Brain pericyte (primary cell): ENCODE results near the gene LNX1.
A peak's percentile ranks its signal among the peaks of the same experiment; 100 is the strongest.

Experiments
- DNase-seq: peaks from one replicate; pipeline ENCODE4 v3.0.0-alpha.2; 2012; ENCODE audit warnings: low read depth, low spot score

The LNX1 gene

DNA sequence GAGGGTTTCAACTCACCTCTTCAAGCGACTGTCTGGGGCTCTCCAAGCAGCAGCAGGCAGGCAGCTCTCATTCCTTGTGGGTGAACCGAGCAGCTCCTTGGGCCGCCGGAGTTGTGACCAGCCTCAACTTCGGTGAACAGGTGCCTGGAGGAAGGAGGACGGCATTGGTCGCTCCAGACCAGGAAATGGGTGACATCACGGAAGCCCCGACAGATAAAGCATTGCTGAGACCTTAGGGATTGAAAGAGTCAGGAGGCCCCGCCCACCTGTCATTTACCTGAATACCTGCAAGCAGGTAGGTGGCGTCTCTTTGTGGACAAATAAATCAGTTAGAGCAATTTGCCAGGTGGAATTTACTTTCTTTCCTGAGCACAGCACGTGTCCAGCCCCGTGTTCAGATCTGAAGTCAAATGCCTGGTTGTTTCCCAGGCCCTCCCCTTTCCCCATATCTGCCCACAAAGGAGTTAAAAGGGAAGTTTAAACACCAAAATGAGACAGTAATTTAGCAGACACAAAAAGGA lies at the start of gene LNX1:
Gene LNX1, minus strand, starts transcription at position 115 of the 521 bp plus-strand sequence. CDS start 17,484 bp downstream, outside the sequence.
- DNase-seq: no peak

DNA sequence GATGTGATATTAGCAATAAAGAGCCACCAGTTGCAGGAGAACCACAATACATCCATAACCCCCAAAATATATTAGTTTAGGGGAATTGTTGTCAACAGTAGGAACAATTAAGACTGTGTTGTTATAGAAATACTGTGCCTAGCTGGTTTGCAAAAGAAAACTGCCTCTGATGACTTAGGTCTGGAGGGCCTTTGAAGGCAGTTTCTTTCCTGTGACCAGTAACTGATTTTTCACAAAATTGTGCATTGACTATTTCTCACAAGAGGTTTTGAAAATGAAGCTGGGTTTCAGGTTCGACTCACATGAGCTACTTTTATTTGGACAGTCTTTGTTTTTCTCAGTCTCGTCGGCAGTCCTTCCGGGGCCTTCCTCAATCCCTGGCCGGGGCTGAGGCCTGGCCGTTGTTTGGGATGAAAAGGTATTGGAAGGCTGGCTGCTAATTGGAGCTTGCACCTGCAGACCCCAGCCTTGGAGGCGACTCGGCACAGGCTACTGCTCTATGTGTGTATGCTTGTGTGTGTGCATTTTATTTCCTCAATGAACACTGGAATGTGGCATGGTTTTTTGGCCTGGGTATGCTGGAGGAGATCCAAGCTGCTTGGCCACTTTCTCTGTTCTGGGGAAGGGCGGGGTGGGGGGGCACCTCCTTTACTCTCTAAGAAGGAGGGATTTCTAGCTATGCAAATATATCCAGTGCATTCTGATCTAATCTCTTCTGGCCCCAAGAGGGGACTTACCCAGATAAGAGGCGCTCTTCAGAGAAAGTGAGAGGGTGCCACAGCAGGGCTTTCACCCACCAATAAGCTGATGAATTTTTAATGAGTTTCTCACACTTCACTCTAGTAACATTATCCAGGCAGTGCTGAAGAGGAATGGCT lies 49.5 kb upstream of the LNX1 start:
- DNase-seq: no peak

DNA sequence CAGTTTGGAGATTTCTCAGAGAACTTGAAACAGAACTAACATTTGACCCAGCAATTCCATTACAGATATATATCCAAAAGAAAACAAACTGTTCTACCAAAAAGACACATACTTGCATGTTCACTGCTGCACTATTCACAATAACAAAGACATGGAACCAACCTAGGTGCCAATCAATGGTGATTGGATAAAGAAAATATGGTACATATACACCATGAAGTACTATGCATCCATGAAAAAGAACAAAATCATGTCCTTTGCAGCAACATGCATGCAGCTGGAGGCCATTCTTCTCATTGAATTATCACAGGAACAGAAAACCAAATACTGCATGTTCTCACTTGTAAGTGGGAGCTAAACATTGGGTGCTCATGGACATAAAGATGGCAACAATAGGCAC lies 47.6 kb upstream of the LNX1 start:
- DNase-seq: no peak

DNA sequence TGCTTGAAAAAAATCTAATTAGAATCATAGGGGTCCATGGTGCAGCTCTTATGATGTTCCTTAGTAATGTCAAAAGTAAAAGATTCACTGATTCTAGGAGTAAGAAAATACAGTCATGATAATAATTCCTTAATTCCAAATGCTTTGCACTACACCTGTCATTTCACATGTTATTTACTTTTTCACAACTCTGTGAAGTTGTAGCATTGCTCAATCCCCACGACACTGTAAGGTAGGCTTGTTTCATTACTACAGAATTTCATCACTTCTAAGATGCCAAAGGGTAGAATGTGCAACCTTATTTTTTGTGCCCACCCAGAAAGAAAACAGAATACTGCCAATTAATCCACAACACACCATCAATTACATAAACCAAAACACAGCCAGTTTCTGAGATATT lies 46.1 kb upstream of the LNX1 start:
- no peak for DNase-seq

DNA sequence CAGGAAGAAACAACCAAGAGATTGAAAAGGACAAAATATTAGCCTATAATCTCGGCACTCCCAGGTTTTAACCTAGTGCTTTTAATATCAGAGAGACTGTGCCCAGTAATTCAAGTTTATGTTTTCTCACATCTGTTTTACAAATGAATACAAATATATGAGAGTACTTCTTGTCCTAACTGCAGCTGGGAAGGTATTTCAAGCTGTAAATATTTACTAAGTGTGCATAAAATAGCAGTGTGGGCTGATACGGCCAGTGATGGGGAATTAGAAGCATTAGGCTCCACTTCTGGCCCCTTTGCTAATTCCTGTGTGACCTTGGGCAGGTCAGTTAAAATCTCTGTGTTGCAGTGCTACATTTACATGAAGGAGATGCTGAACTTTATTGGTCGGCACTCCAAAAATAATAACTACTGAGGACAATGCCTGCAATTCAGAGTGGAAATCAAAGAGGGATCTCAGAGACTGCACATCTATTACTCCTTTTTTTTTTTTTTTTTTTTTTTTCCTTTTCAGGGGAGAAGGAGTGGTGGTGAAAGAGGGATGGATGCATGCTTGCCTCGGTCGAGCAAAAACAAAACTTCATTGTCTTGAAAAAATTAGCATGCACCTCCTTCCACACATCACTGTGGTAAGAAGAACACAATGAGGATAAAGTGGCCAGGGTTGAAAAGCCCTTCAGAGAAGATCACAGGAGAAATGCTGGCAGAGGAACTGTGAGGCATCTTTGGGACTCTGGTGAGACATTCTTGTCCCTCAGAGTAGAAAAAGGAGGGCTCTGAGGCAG lies 44.6 kb upstream of the LNX1 start:
- no peak for DNase-seq

DNA sequence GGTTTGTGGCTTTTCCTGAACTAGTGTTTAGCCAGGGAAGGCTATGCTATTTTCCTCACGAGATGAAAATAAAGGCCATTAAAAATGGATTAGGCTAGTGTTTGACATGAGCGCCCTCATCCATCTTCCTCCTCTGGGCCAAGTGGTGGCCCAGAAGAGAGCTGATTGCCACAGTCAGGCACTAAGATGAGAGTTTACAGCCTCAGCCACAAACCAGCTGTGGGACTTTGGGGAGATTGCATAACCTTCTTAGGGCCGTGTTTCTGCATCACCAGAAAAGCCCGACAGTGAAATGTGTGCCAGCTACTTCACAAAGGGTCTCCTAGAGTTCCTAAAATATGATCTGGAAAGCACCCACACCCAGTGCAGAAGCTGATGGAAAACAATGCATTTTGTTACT lies 42.3 kb upstream of the LNX1 start:
- no peak for DNase-seq

DNA sequence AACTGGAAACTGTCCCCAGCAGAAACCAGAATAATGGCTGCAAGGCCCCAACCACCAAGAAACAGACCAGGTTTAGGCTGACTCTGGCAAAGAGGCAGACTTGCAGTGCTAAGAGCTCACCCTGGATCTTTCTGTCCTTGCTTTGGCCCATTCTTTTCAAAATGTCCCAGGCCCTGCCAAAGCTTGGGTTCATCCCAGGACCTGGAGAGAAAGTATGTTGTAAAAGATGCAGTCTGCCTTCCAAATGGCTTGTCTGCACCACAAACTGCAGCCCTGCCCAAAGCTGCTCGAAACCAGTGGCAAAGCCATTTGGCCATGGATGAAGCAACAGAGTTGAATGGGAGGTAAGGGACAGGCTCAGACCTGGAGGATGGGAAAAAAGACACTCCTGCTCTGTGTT lies 38.0 kb upstream of the LNX1 start:
- no peak for DNase-seq

DNA sequence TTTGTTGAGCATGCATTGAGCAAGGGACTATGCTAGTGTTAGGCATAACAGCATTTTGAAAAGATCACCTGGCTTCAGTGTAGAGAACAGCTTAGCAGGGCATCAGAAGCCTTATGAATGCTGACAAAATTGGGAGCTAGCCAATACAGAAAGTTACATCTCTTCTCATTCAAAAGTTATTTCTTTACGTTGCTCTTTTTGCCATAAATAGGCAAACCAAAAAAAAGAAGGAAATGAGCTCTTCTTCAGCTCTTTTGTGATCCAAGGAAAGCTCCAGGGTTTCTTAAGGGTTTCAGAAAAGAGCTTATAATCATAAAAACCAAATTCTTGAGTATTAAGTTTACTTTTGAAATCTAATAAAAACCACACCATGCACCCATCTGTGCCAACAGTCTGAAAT lies 35.2 kb upstream of the LNX1 start:
- no peak for DNase-seq

DNA sequence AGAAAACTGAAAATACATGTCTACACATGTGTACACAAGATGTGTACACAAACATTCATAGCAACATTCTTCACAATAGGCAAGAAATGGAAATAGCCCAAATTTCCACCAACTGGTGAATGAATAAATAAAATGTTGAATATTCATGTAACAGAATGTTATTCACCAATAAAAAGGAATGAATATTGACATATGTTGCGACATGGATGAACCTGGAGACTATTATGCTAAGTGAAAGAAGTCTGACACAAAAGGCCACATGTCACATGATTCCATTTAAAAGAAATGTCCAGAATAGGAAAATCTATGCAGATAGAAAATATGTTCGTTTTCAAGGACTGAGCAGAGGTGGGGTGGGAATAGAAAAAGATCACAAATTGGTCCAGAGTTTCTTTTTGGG lies 34.6 kb upstream of the LNX1 start:
- no peak for DNase-seq

DNA sequence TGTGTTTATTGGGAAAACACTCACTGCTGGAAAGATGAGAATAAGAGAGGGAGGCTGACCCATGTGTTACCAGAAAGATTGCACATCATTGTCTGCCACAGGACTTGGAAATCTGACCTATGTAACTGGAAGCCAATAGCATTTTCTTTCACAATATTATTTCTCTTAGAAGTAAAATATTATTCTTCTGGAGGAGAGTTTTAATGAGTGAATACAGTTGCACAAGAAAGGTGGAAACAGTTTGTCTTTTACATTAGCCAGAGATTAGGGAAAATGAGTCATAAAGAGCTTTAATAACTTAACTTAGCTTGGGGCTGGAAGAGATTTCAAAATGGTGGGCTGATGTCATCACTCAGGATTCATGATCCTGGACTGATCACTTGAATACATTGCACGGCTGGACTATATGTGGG lies 31.5 kb upstream of the LNX1 start:
- peak; percentile 43 for DNase-seq

DNA sequence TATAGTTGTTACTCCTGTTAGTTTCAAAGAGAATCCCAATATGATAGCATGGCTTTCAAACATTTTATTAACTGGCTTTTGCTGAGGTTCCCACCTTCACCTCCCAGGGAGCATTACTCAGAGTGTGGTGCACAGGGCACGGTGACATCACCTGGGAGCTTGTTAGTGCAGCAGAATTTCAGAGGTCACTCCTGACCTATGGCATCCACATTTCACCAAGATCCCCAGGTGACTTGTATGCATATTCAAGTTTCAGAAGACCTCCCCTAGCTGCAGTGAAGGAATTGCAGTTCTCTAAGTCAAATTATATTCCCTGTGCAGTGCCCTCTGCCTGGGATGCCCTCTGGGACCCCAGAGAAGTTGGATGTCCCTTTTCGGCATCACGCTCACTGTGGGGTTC lies 29.7 kb upstream of the LNX1 start:
- no peak for DNase-seq

DNA sequence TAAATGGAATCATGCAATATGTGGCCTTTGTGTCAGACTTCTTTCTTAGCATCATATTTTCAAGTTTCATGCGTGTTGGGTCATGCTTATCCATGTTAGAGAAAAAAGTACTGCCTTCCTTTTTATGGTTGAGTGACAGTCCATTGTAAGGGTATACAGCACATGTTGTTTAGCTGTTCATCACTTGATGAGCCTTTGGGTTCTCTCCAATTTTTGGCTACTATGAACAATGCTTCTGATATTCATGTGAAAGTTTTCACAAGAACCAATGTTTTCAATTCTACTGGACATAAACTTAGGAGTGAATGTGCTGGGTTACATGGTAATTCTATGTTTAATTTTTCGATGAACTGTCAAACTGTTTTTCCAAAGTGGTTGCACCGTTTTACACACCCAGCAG lies 28.1 kb upstream of the LNX1 start:
- DNase-seq: no peak

DNA sequence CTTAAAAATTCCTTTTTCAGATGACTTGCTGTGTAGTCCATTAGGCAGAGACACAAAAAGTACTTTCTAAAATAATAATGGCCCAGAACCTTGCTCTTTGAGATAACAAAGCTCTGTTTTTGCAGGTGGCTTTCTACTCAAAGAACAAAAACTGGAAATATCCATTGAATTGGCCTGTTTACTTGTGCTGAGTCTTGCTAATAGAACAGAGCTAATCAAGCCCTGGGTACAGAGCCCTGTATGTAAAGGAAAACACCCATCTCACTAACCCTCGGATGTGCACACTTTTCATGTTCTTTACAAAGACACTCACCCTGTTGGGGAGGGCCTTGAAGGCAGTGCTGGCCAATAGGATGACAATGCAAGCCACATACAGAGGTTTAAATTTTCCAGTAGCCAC lies 27.0 kb upstream of the LNX1 start:
- peak; percentile 50 for DNase-seq

DNA sequence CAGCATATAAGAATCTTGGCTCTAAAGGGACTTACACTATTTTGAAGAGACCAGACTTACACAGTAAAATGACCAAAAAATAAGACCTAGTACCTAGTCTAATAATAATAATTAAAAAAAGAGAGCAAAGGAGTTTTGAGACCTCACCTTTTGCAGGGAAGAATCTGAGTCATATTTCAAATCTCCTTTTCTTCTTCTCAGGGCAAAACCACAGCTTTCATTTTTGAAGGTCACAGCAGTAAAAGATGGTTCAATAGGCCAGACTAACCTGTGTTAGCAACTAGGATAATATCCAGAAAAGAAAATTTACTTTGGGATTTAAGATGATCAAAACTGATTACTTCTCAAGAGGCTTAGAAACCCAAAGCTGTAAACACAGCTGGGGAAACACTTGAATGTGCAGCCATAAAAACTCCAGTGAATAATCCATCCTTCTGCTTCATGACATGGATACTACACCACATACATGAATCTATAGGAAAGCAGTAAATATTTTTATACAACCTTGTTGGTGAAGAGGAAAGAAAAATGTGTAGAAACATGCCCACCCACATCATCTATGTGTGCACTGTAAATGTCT lies 25.9 kb upstream of the LNX1 start:
- no peak for DNase-seq

DNA sequence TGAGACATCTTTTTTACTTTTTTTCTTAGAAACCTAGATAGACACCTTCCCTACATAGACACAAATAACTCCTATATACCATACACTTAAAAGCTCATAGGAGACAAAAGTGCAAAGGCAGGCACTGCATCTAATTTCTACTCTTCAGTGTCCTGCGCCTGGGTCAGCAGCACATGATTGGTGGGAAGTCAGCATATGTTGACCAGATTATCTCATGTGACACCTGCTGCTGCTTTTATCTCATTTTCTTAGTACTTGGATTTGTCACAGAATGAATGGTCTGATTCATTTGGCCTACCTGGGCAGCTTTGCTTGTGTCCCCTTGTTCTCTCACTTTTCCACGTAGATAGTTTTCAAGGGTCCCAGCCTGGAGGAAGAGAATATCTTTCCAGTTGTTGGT lies 24.9 kb upstream of the LNX1 start:
- DNase-seq: no peak

DNA sequence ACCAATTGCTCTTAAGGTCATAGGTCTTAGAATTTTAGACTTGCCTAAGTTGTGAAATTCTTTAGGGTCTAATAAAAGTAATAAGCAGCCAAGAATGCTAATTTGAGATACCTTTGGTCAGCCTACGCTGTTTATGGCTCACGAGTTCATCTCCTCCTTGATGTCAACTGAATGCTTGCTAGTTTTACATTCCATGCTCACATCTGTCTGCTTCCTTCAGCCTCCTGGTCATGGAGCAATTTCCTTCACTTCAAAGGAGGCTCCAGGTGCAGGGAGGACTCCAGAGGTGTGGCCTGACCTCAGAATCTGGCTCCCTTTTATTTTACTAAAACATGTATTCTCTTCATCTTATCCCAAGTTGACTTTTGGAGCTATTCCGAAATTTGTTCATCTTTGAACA lies 23.3 kb upstream of the LNX1 start:
- no peak for DNase-seq

DNA sequence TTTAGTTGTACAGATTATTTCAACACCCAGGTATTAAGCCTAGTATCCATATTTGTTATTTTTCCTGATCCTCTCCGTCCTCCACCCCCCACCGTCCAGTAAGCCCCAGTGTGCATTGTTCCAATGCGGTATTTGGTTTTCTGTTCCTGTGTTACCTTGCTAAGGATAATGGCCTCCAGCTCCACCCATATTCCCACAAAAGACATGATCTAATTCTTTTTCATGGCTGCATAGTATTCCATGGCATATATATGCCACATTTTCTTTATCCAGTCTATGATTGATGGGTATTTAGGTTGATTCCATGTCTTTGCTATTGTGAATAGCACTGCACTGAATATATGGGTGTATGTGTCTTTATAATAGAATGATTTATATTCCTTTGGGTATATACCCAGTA lies 22.1 kb upstream of the LNX1 start:
- no peak for DNase-seq

DNA sequence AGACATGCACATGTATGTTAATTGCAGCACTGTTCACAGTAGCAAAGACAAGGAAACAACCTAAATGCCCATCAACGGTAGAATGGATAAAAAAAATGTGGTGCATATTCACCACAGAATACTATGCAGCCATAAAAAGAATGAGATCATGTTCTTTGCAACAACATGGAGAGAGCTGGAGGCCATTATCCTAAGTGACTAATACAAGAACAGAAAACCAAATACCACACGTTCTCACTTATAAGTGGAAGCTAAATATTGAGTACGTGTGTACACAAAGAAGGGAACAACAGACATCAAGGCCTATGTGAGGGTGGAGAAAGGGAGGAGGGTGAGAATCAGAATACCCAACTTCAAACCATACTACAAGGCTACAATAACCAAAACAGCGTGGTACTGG lies 17.4 kb upstream of the LNX1 start:
- no peak for DNase-seq

DNA sequence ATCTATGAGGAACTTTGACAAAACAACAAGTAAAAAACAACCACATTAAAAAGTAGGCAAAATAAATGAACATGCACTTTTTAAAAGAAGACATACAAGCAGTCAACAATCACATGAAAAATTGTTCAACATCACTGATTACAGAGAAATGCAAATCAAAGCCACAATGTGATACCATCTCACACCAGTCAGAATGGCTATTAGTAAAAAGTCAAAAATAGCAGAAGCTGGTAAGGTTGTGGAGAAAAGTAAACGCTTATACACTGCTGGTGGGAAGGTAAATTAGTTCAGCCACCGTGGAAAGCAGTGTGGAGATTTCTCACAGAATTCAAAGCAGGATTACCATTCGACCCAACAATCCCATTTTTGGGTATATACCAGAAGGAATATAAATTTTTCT lies 17.0 kb upstream of the LNX1 start:
- no peak for DNase-seq

DNA sequence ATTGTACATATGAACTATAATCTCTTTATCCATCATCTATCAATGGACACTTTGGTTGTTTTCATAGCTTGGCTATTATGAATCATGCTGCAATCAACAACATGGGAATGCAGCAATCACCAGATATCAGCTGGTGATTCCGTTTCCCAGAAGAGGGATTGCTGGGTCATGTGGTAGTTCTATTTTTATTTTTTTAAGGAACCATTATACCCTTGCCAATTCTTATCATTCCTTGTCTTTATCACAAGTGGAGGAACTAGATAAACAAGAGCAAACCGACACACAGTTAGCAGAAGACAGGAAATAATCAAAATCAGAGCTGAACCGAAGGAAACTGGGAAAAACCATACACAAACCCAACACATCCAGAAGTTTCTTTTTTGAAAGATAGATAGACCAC lies 14.5 kb upstream of the LNX1 start:
- DNase-seq: no peak

DNA sequence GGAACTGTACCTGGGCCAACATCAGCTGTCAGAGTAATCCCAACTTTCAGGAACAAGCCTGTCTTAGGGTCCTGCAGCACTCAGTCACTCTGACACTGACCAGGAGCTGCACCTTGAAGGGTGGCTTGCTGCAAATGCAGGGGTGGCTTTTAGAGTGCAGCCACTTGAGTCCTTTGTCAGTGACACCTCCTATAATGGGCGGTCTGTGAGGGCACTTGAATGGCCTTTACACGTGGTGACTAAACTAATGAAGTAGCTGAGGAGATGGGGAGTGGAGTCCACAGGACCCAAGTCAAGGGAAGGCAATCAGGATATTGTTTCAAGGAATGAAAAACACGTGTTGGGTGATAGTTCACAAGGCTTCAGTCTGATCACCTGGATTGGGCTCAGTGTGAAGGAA lies 11.1 kb upstream of the LNX1 start:
- DNase-seq: no peak

DNA sequence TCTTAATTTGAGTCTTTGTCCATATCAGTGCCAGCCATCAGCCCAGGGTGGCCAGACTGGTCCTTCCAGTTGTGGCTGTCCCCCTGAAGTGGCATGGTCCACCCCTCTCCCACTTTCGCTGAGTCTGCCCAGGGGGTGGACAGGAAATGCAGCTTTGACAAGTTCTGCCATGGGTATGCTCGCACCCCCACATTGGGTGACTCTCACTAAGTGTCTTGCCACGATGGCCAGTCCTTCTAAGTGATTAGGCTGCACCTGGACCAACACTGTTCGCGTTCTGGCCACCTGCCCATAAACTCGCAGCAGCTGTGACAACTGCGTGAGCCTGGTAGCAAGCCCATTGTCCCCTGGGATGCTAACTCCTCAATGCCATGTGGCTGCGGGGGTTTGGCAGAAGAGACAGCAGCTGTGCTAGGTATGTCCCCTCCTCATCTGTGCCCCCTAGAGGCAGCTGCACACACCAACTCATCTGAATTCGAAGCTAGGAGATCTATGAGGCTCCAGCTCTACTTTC lies 10.0 kb upstream of the LNX1 start:
- DNase-seq: no peak
